ENCODE measurements around the gene LCE2C. TPM values are rescaled to one million over a fixed set of nuclear protein-coding genes. Genes with fewer than 3 reads are reported as not detected.

LCE2C gene
- total RNA-seq, 2 donors from 2014 or later, result not detected

DNA sequence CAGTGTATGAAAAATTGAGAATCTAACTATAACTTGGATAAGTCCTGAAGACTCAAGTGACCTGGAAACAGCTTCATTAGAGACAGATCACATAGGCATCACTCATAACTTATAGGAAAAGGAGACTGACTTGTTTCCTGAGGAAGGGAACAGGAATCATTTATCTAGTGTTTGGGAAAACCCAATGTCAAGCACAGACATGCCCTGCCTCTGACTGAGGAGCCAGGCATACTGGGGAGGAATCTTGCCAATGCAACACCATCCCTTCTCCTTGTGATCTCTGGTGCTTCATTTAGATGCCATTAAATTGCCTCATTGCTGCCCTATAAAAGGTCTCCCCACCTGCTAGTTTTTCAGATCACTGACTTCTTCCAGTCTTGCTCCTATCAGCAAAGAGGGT, 43.2 kb downstream of the LCE2C start:
- Mint-ChIP-seq H3K36me3 (ENCODE audit: low read depth) (peaks cover 3% of the 10 kb centered on the region), H3K27me3 (ENCODE audit: insufficient read depth) (no peaks in the 10 kb centered on the region), H3K9me3 (peaks cover 96% of the 10 kb centered on the region), H3K4me1 (no peaks in the 10 kb centered on the region), H3K27ac (no peak overlapping the region), H3K4me3 (no peak overlapping the region)
- DNase-seq, result no peak
- H3K36me3 ChIP-seq (ENCODE audit: control insufficient read depth, insufficient read depth, low read length), result no peaks in the 10 kb centered on the region
- H3K4me3 ChIP-seq (ENCODE audit: low read length), result no peak overlapping the region
- no peak overlapping the region for H3K9ac ChIP-seq (ENCODE audit: extremely low read depth, low read length, poor library complexity, severe bottlenecking)
- TF ChIP-seq, protein P1, sequence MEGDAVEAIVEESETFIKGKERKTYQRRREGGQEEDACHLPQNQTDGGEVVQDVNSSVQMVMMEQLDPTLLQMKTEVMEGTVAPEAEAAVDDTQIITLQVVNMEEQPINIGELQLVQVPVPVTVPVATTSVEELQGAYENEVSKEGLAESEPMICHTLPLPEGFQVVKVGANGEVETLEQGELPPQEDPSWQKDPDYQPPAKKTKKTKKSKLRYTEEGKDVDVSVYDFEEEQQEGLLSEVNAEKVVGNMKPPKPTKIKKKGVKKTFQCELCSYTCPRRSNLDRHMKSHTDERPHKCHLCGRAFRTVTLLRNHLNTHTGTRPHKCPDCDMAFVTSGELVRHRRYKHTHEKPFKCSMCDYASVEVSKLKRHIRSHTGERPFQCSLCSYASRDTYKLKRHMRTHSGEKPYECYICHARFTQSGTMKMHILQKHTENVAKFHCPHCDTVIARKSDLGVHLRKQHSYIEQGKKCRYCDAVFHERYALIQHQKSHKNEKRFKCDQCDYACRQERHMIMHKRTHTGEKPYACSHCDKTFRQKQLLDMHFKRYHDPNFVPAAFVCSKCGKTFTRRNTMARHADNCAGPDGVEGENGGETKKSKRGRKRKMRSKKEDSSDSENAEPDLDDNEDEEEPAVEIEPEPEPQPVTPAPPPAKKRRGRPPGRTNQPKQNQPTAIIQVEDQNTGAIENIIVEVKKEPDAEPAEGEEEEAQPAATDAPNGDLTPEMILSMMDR (conservative IDR thresholded peaks at IDR 0.05), result no peak
- H3K27me3 ChIP-seq (ENCODE audit: control insufficient read depth, insufficient read depth, low read length, poor library complexity, severe bottlenecking), result no peaks in the 10 kb centered on the region
- peaks cover 87% of the 10 kb centered on the region for H3K9me3 ChIP-seq (ENCODE audit: control insufficient read depth, low read length)
- no peaks in the 10 kb centered on the region for H3K4me1 ChIP-seq (ENCODE audit: control insufficient read depth, insufficient read depth, low read length)
- no peak overlapping the region for H3K27ac ChIP-seq (ENCODE audit: low read depth, low read length)

DNA sequence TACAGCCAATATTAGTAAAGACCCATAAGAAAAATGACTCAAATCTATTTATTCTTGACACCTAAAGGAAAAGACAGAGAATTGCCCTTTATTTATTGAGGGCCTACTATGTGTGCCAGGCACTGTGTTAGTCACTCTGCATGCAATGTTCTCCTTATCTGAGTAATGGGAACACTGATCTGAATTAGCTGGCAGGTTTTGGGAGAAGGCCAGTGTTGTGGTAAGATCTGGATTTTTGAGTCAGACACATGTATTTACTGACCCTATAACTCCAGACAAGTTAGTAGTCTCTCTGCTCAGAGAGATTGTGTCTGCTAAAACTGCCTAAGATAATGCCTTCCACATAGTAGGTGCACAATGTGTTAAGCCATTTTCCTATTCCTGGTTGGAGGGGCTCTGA, 50.2 kb downstream of the LCE2C start:
- Histone ChIP-seq H3K9ac (ENCODE audit: extremely low read depth, low read length, poor library complexity, severe bottlenecking) (no peak overlapping the region), H3K36me3 (ENCODE audit: control insufficient read depth, insufficient read depth, low read length) (no peaks in the 10 kb centered on the region), H3K27ac (ENCODE audit: low read depth, low read length) (no peak overlapping the region), H3K4me1 (ENCODE audit: control insufficient read depth, insufficient read depth, low read length) (no peaks in the 10 kb centered on the region), H3K9me3 (ENCODE audit: control insufficient read depth, low read length) (peaks cover 80% of the 10 kb centered on the region), H3K4me3 (ENCODE audit: low read length) (no peak overlapping the region), H3K27me3 (ENCODE audit: control insufficient read depth, insufficient read depth, low read length, poor library complexity, severe bottlenecking) (no peaks in the 10 kb centered on the region)
- TF ChIP-seq, protein P1 (conservative IDR thresholded peaks at IDR 0.05), result no peak
- no peak for DNase-seq
- H3K4me3 Mint-ChIP-seq, result no peak overlapping the region
- no peaks in the 10 kb centered on the region for H3K36me3 Mint-ChIP-seq (ENCODE audit: low read depth)
- no peaks in the 10 kb centered on the region for H3K4me1 Mint-ChIP-seq
- no peaks in the 10 kb centered on the region for H3K27me3 Mint-ChIP-seq (ENCODE audit: insufficient read depth)
- H3K27ac Mint-ChIP-seq, result no peak overlapping the region
- H3K9me3 Mint-ChIP-seq, result peaks cover 92% of the 10 kb centered on the region

Other genes starting within 250 kb of the LCE2C start
- not detected for gene LCE5A, start 164.5 kb upstream of the LCE2C start, total RNA-seq
- not detected for gene CRCT1, start 160.8 kb upstream of the LCE2C start, total RNA-seq
- not detected for gene LCE3E, start 108.5 kb upstream of the LCE2C start, total RNA-seq
- gene LCE3D, start 94.8 kb upstream of the LCE2C start, total RNA-seq, result not detected
- gene LCE3C, start 75.0 kb upstream of the LCE2C start, total RNA-seq, result not detected
- gene LCE3B, start 61.5 kb upstream of the LCE2C start, total RNA-seq, result not detected
- gene LCE3A, start 52.2 kb upstream of the LCE2C start, total RNA-seq, result not detected
- not detected for gene LCE2D, start 11.9 kb upstream of the LCE2C start, total RNA-seq
- not detected for gene LCE2B, start 10.8 kb downstream of the LCE2C start, total RNA-seq
- not detected for gene LCE2A, start 23.1 kb downstream of the LCE2C start, total RNA-seq
- not detected for gene LCE4A, start 32.9 kb downstream of the LCE2C start, total RNA-seq
- not detected for gene KPRP, start 82.7 kb downstream of the LCE2C start, total RNA-seq
- not detected for gene LCE1F, start 99.9 kb downstream of the LCE2C start, total RNA-seq
- gene LCE1E, start 111.0 kb downstream of the LCE2C start, total RNA-seq, result not detected
- gene LCE1D, start 121.4 kb downstream of the LCE2C start, total RNA-seq, result not detected
- not detected for gene LCE1C, start 131.4 kb downstream of the LCE2C start, total RNA-seq
- gene LCE1B, start 136.7 kb downstream of the LCE2C start, total RNA-seq, result not detected
- gene LCE1A, start 152.2 kb downstream of the LCE2C start, total RNA-seq, result not detected
- gene LCE6A, start 167.6 kb downstream of the LCE2C start, total RNA-seq, result not detected
- not detected for gene LCE7A, start 184.7 kb downstream of the LCE2C start, total RNA-seq
- not detected for gene SMCP, start 203.0 kb downstream of the LCE2C start, total RNA-seq
- not detected for gene IVL, start 233.3 kb downstream of the LCE2C start, total RNA-seq

All from endodermal cell (in vitro differentiated cells).